ENCODE results near the gene ARHGEF28.

DNA sequence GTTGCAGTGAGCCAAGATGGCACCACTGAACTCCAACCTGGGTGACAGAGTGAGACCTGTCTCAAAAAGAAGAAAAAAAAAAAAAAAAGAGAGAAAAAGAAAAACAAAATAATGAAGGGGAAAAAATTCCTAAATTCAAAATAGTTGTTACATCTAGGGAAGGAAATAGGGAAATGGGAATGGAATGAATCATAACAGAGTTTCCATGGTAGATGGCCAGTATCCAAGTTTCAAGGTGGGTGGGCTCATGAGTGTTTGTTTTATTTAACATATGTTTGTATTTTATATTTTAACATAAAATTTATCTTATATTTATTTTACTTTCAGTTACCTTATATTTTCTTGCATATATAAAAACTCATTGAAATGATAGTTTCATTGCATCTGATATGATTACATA is 215.6 kb downstream of the ARHGEF28 start:
- TF ChIP-seq, protein P1, sequence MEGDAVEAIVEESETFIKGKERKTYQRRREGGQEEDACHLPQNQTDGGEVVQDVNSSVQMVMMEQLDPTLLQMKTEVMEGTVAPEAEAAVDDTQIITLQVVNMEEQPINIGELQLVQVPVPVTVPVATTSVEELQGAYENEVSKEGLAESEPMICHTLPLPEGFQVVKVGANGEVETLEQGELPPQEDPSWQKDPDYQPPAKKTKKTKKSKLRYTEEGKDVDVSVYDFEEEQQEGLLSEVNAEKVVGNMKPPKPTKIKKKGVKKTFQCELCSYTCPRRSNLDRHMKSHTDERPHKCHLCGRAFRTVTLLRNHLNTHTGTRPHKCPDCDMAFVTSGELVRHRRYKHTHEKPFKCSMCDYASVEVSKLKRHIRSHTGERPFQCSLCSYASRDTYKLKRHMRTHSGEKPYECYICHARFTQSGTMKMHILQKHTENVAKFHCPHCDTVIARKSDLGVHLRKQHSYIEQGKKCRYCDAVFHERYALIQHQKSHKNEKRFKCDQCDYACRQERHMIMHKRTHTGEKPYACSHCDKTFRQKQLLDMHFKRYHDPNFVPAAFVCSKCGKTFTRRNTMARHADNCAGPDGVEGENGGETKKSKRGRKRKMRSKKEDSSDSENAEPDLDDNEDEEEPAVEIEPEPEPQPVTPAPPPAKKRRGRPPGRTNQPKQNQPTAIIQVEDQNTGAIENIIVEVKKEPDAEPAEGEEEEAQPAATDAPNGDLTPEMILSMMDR (IDR thresholded peaks at IDR 0.05): no peak
- TF ChIP-seq EP300 (IDR thresholded peaks at IDR 0.05) (no peak), POLR2A (IDR thresholded peaks at IDR 0.05) (no peak), POLR2AphosphoS5 (IDR thresholded peaks at IDR 0.05) (no peak)
